Gastroesophageal sphincter (tissue), 4 donors: ENCODE results near the gene PPP2R5C. TPM values are rescaled to one million over a fixed set of nuclear protein-coding genes. Genes with fewer than 3 reads are reported as not detected.

Experiments
- ATAC-seq: fragments of 150-250 bp; one replicate; pipeline ENCODE4 v1.9.1; 2016; ENCODE audit warnings: mild to moderate bottlenecking, moderate library complexity
- H3K27ac ChIP-seq, 4 donors: fragments of 200-600 bp; sonication (generic) in 3 of 4; 1 replicate in 3 of 4; 2 replicates in 1 of 4; pipeline ENCODE4 v1.5.1; 2016 to 2019
- H3K27me3 ChIP-seq: fragments of 200-600 bp; sonication (generic); one replicate; pipeline ENCODE4 v1.5.1; 2019
- H3K36me3 ChIP-seq, 2 donors: fragments of 200-600 bp; sonication (generic); one replicate each; pipeline ENCODE4 v1.5.1; 2019; ENCODE audit warnings: control low read depth in 1 of 2
- H3K4me1 ChIP-seq, 3 donors: fragments of 200-600 bp; sonication (generic); 1 replicate in 2 of 3; 2 replicates in 1 of 3; pipeline ENCODE4 v1.5.1; 2016 to 2019; ENCODE audit warnings: control low read depth in 2 of 3
- H3K4me3 ChIP-seq, 2 donors: fragments of 200-600 bp; sonication (generic); one replicate each; pipeline ENCODE4 v1.5.1; 2019; ENCODE audit warnings: mild to moderate bottlenecking in 1 of 2, moderate library complexity in 1 of 2
- H3K9me3 ChIP-seq, 3 donors: fragments of 200-600 bp; sonication (generic); one replicate each; pipeline ENCODE4 v1.5.1; 2017 to 2019; ENCODE audit warnings: control low read depth in 2 of 3
- CTCF ChIP-seq, 4 experiments: fragments of 200-600 bp in 2 of 4; fragments of 450-650 bp in 2 of 4; sonication (generic) in 1 of 4; IDR thresholded peaks; one replicate each; pipeline ENCODE4 v1.5.1; 2017 to 2019; ENCODE audit warnings: antibody characterized with exemption in 4 of 4, mild to moderate bottlenecking in 2 of 4, moderate library complexity in 2 of 4
- EP300 ChIP-seq: sonication (generic); formaldehyde crosslinking; IDR thresholded peaks from one replicate; pipeline ENCODE4 v1.6.1; 2017; ENCODE audit warnings: antibody characterized with exemption, mild to moderate bottlenecking
- POLR2A ChIP-seq, 2 donors: fragments of 450-650 bp; IDR thresholded peaks; one replicate each; pipeline ENCODE4 v1.6.1; 2017; ENCODE audit warnings: antibody characterized with exemption in 2 of 2, mild to moderate bottlenecking in 2 of 2, moderate library complexity in 1 of 2
- POLR2AphosphoS5 ChIP-seq: sonication (generic); formaldehyde crosslinking; IDR thresholded peaks from one replicate; pipeline ENCODE4 v1.6.1; 2017; ENCODE audit warnings: antibody characterized with exemption
- WGBS, 2 donors: methylation state at CpG; one replicate each; pipeline ENCODE4 v1.1.5; 2018; ENCODE audit warnings: low coverage in 1 of 2; 5-methylcytosine and 5-hydroxymethylcytosine counted together
- total RNA-seq, 4 donors: library from RNA; depleted of rRNA; stranded (reverse); fragments of >200 nt; gene quantifications; one replicate each; pipeline ENCODE4 v1.1.0, GENCODE V29; 2016

Gene PPP2R5C
- total RNA-seq, 4 donors from 2014 or later, result 123 to 199 (median 131) TPM

GRCh38 chr14:101906645-101907044, 145.1 kb downstream of the PPP2R5C start:
- Histone ChIP-seq H3K27ac (no peak overlapping the region), H3K36me3 (peaks cover 0 to 100% of the 10 kb centered on the region in 2 donors), H3K4me3 (no peak overlapping the region), H3K4me1 (no peaks in the 10 kb centered on the region), H3K9me3 (no peaks in the 10 kb centered on the region), H3K27me3 (no peaks in the 10 kb centered on the region)
- TF ChIP-seq CTCF (IDR thresholded peaks at IDR 0.05) (no peak), POLR2AphosphoS5 (no peak), POLR2A (IDR thresholded peaks at IDR 0.05) (no peak), EP300 (no peak)
- WGBS, 2 donors, result 92 to 100% methylated on average over 1 to 6 of the region's 7 CpGs
- ATAC-seq, result no peak

- no peak overlapping the region for H3K27ac ChIP-seq
- H3K4me1 ChIP-seq, result no peaks in the 10 kb centered on the region
- ATAC-seq, result no peak
- 93% methylated on average over 5 of the region's 16 CpGs; no CpG with 5 or more reads in 1 of the 2 donors for WGBS, 2 donors
- H3K27me3 ChIP-seq, result no peaks in the 10 kb centered on the region
- no peaks in the 10 kb centered on the region for H3K9me3 ChIP-seq
- H3K4me3 ChIP-seq, result no peak overlapping the region
- H3K36me3 ChIP-seq, result peaks cover 0 to 100% of the 10 kb centered on the region in 2 donors
- TF ChIP-seq POLR2AphosphoS5 (no peak), CTCF (IDR thresholded peaks at IDR 0.05) (no peak), POLR2A (IDR thresholded peaks at IDR 0.05) (no peak)
Observed at GRCh38 chr14:101907619-101908018, 146.1 kb downstream of the PPP2R5C start.

GRCh38 chr14:101908795-101909194, 147.3 kb downstream of the PPP2R5C start:
- no peak overlapping the region for H3K4me3 ChIP-seq
- 84 to 93% methylated on average over 6 to 8 of the region's 8 CpGs for WGBS, 2 donors
- H3K27ac ChIP-seq, result no peak overlapping the region
- peaks cover 0 to 100% of the 10 kb centered on the region in 2 donors for H3K36me3 ChIP-seq
- H3K9me3 ChIP-seq, result no peaks in the 10 kb centered on the region
- no peaks in the 10 kb centered on the region for H3K4me1 ChIP-seq
- TF ChIP-seq POLR2A (IDR thresholded peaks at IDR 0.05) (no peak), CTCF (IDR thresholded peaks at IDR 0.05) (no peak), EP300 (no peak), POLR2AphosphoS5 (no peak)
- H3K27me3 ChIP-seq, result no peaks in the 10 kb centered on the region
- no peak for ATAC-seq

GRCh38 chr14:101909371-101910096, 148.0 kb downstream of the PPP2R5C start:
- peaks cover 0 to 100% of the 10 kb centered on the region in 2 donors for H3K36me3 ChIP-seq
- no peaks in the 10 kb centered on the region for H3K9me3 ChIP-seq
- TF ChIP-seq POLR2AphosphoS5 (no peak), CTCF (IDR thresholded peaks at IDR 0.05) (no peak), EP300 (no peak), POLR2A (IDR thresholded peaks at IDR 0.05) (no peak)
- H3K4me1 ChIP-seq, result no peaks in the 10 kb centered on the region
- 79 to 81% methylated on average over 5 to 8 of the region's 12 CpGs for WGBS, 2 donors
- no peak for ATAC-seq
- no peaks in the 10 kb centered on the region for H3K27me3 ChIP-seq
- no peak overlapping the region for H3K4me3 ChIP-seq
- H3K27ac ChIP-seq, result no peak overlapping the region

GRCh38 chr14:101912841-101913240, 151.3 kb downstream of the PPP2R5C start:
- no peak overlapping the region for H3K27ac ChIP-seq
- 80 to 87% methylated on average over 5 to 8 of the region's 13 CpGs for WGBS, 2 donors
- peaks cover 0 to 96% of the 10 kb centered on the region in 2 donors for H3K36me3 ChIP-seq
- peaks cover 0 to 12% (median 0%) of the 10 kb centered on the region in 3 donors for H3K4me1 ChIP-seq
- no peaks in the 10 kb centered on the region for H3K27me3 ChIP-seq
- no peak for TF ChIP-seq POLR2AphosphoS5
- TF ChIP-seq CTCF (IDR thresholded peaks at IDR 0.05), result no peak
- H3K4me3 ChIP-seq, result no peak overlapping the region
- ATAC-seq, result no peak
- H3K9me3 ChIP-seq, result no peaks in the 10 kb centered on the region
